ENCODE data around the gene MICALL1.

- TF ChIP-seq POLR2A (IDR thresholded peaks at IDR 0.05; ENCODE audit: low read length) (no peak), GATA1 (IDR thresholded peaks at IDR 0.05; ENCODE audit: low read depth, low read length) (no peak)
Measured at GRCh38 chr22:37990301-37990700, 84.2 kb downstream of the MICALL1 start.
